B cell (primary cell): Measurements from ENCODE around the gene FASTKD2. TPM values are rescaled to one million over a fixed set of nuclear protein-coding genes. Genes with fewer than 3 reads are reported as not detected.

Experiments
- ATAC-seq: fragments of 200-7000 bp; cut with Tn5 transposase; one replicate; pipeline ENCODE4 v1.10.0; 2021; ENCODE audit warnings: low read depth, mild to moderate bottlenecking, moderate number of reproducible peaks, moderate library complexity
- CTCF ChIA-PET: fragments of 350-600 bp; sonication (Branson Sonifier 250); formaldehyde crosslinking; loops from one replicate; lab custom pipeline; 2021; ENCODE audit warnings: antibody characterized with exemption, inconsistent platforms; lab: Charles Lee
- POLR2A ChIA-PET: fragments of 350-600 bp; sonication (Branson Sonifier 250); formaldehyde crosslinking; loops from one replicate; lab custom pipeline; 2021; ENCODE audit warnings: antibody characterized with exemption; lab: Charles Lee
- DNase-seq: peaks from one replicate; pipeline ENCODE4 v3.0.0; 2013
- H2AFZ ChIP-seq: 2 replicates; pipeline ENCODE4 v1.6.1; 2012; ENCODE audit warnings: mild to moderate bottlenecking, low read depth, low read length; ENCODE audit not compliant: insufficient read depth, poor library complexity, severe bottlenecking
- H3K27ac ChIP-seq, 2 donors: 1 replicate in 1 of 2; 2 replicates in 1 of 2; pipeline ENCODE4 v1.5.1; 2012 to 2013; ENCODE audit warnings: low read length in 2 of 2, mild to moderate bottlenecking in 2 of 2, moderate library complexity in 1 of 2
- H3K27me3 ChIP-seq, 4 experiments: fragments of 200-600 bp in 1 of 4; sonication (generic) in 1 of 4; replicated peaks in 1 of 4; 1 replicate in 2 of 4; 2 replicates in 2 of 4; pipeline versions ENCODE4 v1.6.1 to v1.7.0; 2013 to 2016; ENCODE audit warnings: low read length in 3 of 4, mild to moderate bottlenecking in 2 of 4, mixed read lengths in 1 of 4, moderate library complexity in 1 of 4; ENCODE audit not compliant: insufficient read depth in 4 of 4, control insufficient read depth in 3 of 4; ENCODE audit errors: control extremely low read depth in 1 of 4
- H3K36me3 ChIP-seq, 2 experiments: replicated peaks in 1 of 2; 1 replicate in 1 of 2; 2 replicates in 1 of 2; pipeline versions ENCODE4 v1.6.1 to v1.7.1; 2013; ENCODE audit warnings: low read length in 1 of 2; ENCODE audit not compliant: insufficient read depth in 2 of 2, control insufficient read depth in 1 of 2; ENCODE audit errors: control extremely low read depth in 1 of 2, extremely low read depth in 1 of 2
- H3K4me1 ChIP-seq, 2 donors: fragments of 200-600 bp in 1 of 2; sonication (generic) in 1 of 2; 1 replicate in 1 of 2; 2 replicates in 1 of 2; pipeline versions ENCODE4 v1.5.1 to v1.6.1; 2013 to 2017; ENCODE audit warnings: low read length in 2 of 2; ENCODE audit not compliant: control insufficient read depth in 2 of 2, insufficient read depth in 2 of 2
- H3K4me2 ChIP-seq: replicated peaks from 2 replicates; pipeline ENCODE3; 2012; ENCODE audit warnings: mild to moderate bottlenecking, low read depth, low read length; ENCODE audit not compliant: poor library complexity, severe bottlenecking
- H3K4me3 ChIP-seq, 5 experiments: fragments of 200-600 bp in 1 of 5; sonication (generic) in 1 of 5; 1 replicate in 3 of 5; 2 replicates in 2 of 5; pipeline versions ENCODE4 v1.5.1 to v1.7.0; 2011 to 2016; ENCODE audit warnings: low read length in 4 of 5, mild to moderate bottlenecking in 4 of 5, low read depth in 2 of 5, control low read depth in 1 of 5, moderate library complexity in 1 of 5; ENCODE audit not compliant: insufficient read depth in 1 of 5; ENCODE audit errors: control extremely low read depth in 1 of 5, extremely low read depth in 1 of 5
- H3K79me2 ChIP-seq: fragments of 200-600 bp; sonication (generic); one replicate; pipeline ENCODE4 v1.6.0; 2016; ENCODE audit warnings: low read length; ENCODE audit not compliant: control insufficient read depth, insufficient read depth
- H3K9ac ChIP-seq: fragments of 200-600 bp; sonication (generic); 2 replicates; pipeline ENCODE4 v1.6.1; 2017; ENCODE audit warnings: mild to moderate bottlenecking, low read length, moderate library complexity
- H3K9me3 ChIP-seq, 3 donors: one replicate each; pipeline versions ENCODE4 v1.6.1 to v1.7.1; 2013; ENCODE audit warnings: low read length in 2 of 3; ENCODE audit not compliant: control insufficient read depth in 2 of 3, insufficient read depth in 1 of 3; ENCODE audit errors: control extremely low read depth in 1 of 3
- H4K20me1 ChIP-seq: 2 replicates; pipeline ENCODE4 v1.6.0; 2012; ENCODE audit warnings: mild to moderate bottlenecking, low read length; ENCODE audit not compliant: insufficient read depth, control insufficient read depth, poor library complexity, severe bottlenecking
- H3K27ac Mint-ChIP-seq: one replicate; pipeline ENCODE4 v1.8.0; 2021; ENCODE audit warnings: mixed read lengths
- H3K27me3 Mint-ChIP-seq: one replicate; pipeline ENCODE4 v1.8.0; 2021; ENCODE audit warnings: mixed read lengths
- H3K4me1 Mint-ChIP-seq: one replicate; pipeline ENCODE4 v1.8.0; 2021; ENCODE audit warnings: mixed read lengths
- H3K4me3 Mint-ChIP-seq: one replicate; pipeline ENCODE4 v1.8.0; 2021; ENCODE audit warnings: mixed read lengths
- H3K9me3 Mint-ChIP-seq: one replicate; pipeline ENCODE4 v1.8.0; 2022; ENCODE audit warnings: mixed read lengths; ENCODE audit not compliant: insufficient read depth
- EZH2 ChIP-seq: IDR thresholded peaks from 2 replicates; pipeline ENCODE4 v1.6.1; 2012; ENCODE audit warnings: borderline replicate concordance, low read depth, mild to moderate bottlenecking, moderate library complexity, low read length; ENCODE audit not compliant: insufficient read depth, poor library complexity, severe bottlenecking
- WGBS: methylation state at CpG from one replicate; pipeline ENCODE4 v1.1.5; 2013; ENCODE audit warnings: missing lambda C conversion rate; ENCODE audit not compliant: insufficient coverage; 5-methylcytosine and 5-hydroxymethylcytosine counted together
- intact Hi-C: fragments of 100-400 bp; cut with micrococcal nuclease; formaldehyde crosslinking; loops from one replicate; pipeline ENCODE4 v1.10.0; 2022
- polyA plus RNA-seq: library from polyadenylated mRNA; depleted of rRNA; stranded (reverse); fragments of >200 nt; gene quantifications from 2 replicates; pipeline ENCODE4 v1.2.3, GENCODE V29; 2012
- total RNA-seq, 2 donors: library from RNA; stranded (reverse); fragments of 120-200 nt in 1 of 2; gene quantifications; 1 replicate in 1 of 2; 2 replicates in 1 of 2; pipeline versions ENCODE4 v1.2.3 to v1.2.4, GENCODE V29; 2013 to 2022
- TF ChIP-seq, protein P1 (sequence below): fragments of 200-600 bp; IDR thresholded peaks from one replicate; pipeline ENCODE4 v1.8.0; 2022; ENCODE audit warnings: antibody characterized with exemption, mild to moderate bottlenecking

Gene FASTKD2
- total and polyA plus RNA-seq, 2 donors (not counting 1 experiment from before 2014, with no cell fraction given), result 16.0 to 20.6 TPM

DNA sequence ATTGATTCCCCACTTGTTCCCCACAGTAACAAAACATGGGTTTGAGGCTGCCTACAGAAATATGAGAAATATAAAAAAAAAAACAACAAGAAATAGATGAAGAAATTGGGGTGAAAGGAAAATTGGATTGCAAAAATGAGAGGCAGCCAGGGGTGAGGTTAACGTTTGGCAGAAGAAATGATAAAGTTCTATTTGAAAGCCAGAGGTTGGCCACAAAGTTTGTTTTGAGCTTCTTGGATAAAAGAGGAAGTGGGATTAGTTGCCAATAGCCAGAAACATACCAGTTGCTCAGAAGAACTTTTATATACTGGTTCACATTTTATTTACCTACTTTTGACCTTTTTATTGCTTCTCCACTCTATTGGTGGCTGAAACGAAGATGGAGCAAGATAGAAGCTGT is 67.5 kb downstream of the FASTKD2 start:
- Mint-ChIP-seq H3K4me1 (no peaks in the 10 kb centered on the region), H3K27ac (no peak overlapping the region), H3K9me3 (peaks cover 2% of the 10 kb centered on the region), H3K27me3 (peaks cover 7% of the 10 kb centered on the region), H3K4me3 (no peak overlapping the region)
- no peak for TF ChIP-seq EZH2
- TF ChIP-seq, protein P1, sequence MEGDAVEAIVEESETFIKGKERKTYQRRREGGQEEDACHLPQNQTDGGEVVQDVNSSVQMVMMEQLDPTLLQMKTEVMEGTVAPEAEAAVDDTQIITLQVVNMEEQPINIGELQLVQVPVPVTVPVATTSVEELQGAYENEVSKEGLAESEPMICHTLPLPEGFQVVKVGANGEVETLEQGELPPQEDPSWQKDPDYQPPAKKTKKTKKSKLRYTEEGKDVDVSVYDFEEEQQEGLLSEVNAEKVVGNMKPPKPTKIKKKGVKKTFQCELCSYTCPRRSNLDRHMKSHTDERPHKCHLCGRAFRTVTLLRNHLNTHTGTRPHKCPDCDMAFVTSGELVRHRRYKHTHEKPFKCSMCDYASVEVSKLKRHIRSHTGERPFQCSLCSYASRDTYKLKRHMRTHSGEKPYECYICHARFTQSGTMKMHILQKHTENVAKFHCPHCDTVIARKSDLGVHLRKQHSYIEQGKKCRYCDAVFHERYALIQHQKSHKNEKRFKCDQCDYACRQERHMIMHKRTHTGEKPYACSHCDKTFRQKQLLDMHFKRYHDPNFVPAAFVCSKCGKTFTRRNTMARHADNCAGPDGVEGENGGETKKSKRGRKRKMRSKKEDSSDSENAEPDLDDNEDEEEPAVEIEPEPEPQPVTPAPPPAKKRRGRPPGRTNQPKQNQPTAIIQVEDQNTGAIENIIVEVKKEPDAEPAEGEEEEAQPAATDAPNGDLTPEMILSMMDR, result no peak
- ChIA-PET POLR2A (no interaction called here), CTCF (no interaction called here)
- H3K4me1 ChIP-seq, result no peaks in the 10 kb centered on the region
- no peak overlapping the region for H3K27ac ChIP-seq
- DNase-seq (no peak), ATAC-seq (no peak)
- H2AFZ ChIP-seq, result no peak overlapping the region
- H3K36me3 ChIP-seq, result no peaks in the 10 kb centered on the region
- H3K4me2 ChIP-seq, result no peak overlapping the region
- no peak overlapping the region for H3K9ac ChIP-seq
- intact Hi-C loops, result no loop called here
- H4K20me1 ChIP-seq, result no peaks in the 10 kb centered on the region
- no peaks in the 10 kb centered on the region for H3K27me3 ChIP-seq
- no peaks in the 10 kb centered on the region for H3K9me3 ChIP-seq
- H3K79me2 ChIP-seq, result no peaks in the 10 kb centered on the region
- no peak overlapping the region for H3K4me3 ChIP-seq
- 17% methylated on average over 1 of the region's 2 CpGs for WGBS

DNA sequence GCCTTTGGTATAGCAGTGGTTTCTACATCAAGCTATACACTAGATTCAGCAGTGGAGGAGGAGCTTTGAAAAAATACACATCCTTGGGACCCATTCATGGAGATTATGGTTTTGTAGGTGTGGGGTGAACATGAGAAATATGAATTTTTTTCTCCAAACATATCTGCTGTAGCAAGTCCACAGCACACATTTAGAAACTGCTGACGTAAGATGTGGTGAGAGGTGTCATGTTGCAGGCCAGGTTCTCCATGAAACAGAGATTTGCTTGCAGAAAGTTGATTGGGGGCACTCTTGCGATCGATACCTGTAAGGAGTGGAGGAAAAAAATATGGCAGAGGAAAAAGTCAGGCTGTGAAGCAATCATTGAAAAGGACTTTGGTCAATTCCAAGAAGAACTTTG is 67.9 kb downstream of the FASTKD2 start:
- no peak for ATAC-seq
- Histone ChIP-seq H4K20me1 (no peaks in the 10 kb centered on the region), H3K4me1 (no peaks in the 10 kb centered on the region), H3K9ac (no peak overlapping the region), H3K4me3 (no peak overlapping the region), H3K4me2 (no peak overlapping the region), H3K36me3 (no peaks in the 10 kb centered on the region), H3K27ac (no peak overlapping the region), H3K27me3 (no peaks in the 10 kb centered on the region), H3K9me3 (no peaks in the 10 kb centered on the region), H2AFZ (no peak overlapping the region), H3K79me2 (no peaks in the 10 kb centered on the region)
- peaks cover 5% of the 10 kb centered on the region for H3K27me3 Mint-ChIP-seq
- no peak overlapping the region for H3K4me3 Mint-ChIP-seq
- POLR2A ChIA-PET, result no interaction called here
- H3K4me1 Mint-ChIP-seq, result no peaks in the 10 kb centered on the region
- DNase-seq, result no peak
- no peak for TF ChIP-seq EZH2
- TF ChIP-seq, protein P1, result no peak
- H3K27ac Mint-ChIP-seq, result no peak overlapping the region
- peaks cover 2% of the 10 kb centered on the region for H3K9me3 Mint-ChIP-seq
- CTCF ChIA-PET, result no interaction called here
- intact Hi-C loops, result no loop called here
- WGBS, result 90% methylated on average over 3 of the region's 3 CpGs
